Panc1 (cell line): ENCODE data around the gene APBB1IP. TPM values are rescaled to one million over a fixed set of nuclear protein-coding genes. Genes with fewer than 3 reads are reported as not detected.

Experiments used
- ATAC-seq: fragments of 200-7000 bp; cut with Tn5 transposase; 2 replicates; pipeline ENCODE4 v1.9.1; 2020; ENCODE audit warnings: mild to moderate bottlenecking, moderate library complexity
- BruUV-seq: library from RNA; stranded (reverse); fragments of 400-500 nt; replicated peaks from 2 replicates; lab custom pipeline; 2021; lab: Mats Ljungman, UMichigan
- CTCF ChIA-PET: fragments of 300-600 bp; sonication (Branson Sonifier 250); formaldehyde crosslinking; loops from one replicate; lab custom pipeline; 2022; ENCODE audit warnings: antibody characterized with exemption; lab: Charles Lee
- POLR2A ChIA-PET: fragments of 300-600 bp; sonication (Branson Sonifier 250); formaldehyde crosslinking; loops from one replicate; lab custom pipeline; 2022; ENCODE audit warnings: antibody characterized with exemption; lab: Charles Lee
- DNase-seq: peaks from one replicate; pipeline ENCODE4 v3.0.0-alpha.2; 2010; ENCODE audit warnings: low read depth, low spot score
- H3K27ac ChIP-seq: 2 replicates; pipeline ENCODE4 v1.5.1; 2011; ENCODE audit warnings: mild to moderate bottlenecking, low read length, inconsistent platforms
- H3K27me3 ChIP-seq: fragments of 200-500 bp; sonication (Bioruptor generic); 2 replicates; pipeline ENCODE4 v1.6.0; 2014; ENCODE audit warnings: low read length, inconsistent platforms; ENCODE audit not compliant: control insufficient read depth, insufficient read depth
- H3K36me3 ChIP-seq: fragments of 200-500 bp; sonication (Bioruptor generic); 2 replicates; pipeline ENCODE4 v1.5.1; 2014; ENCODE audit warnings: inconsistent platforms, mild to moderate bottlenecking, low read length, moderate library complexity; ENCODE audit not compliant: control insufficient read depth, insufficient read depth
- H3K4me1 ChIP-seq: 2 replicates; pipeline ENCODE4 v1.5.1; 2011; ENCODE audit warnings: inconsistent platforms, mild to moderate bottlenecking, low read length, moderate library complexity; ENCODE audit not compliant: control insufficient read depth, insufficient read depth
- H3K4me3 ChIP-seq, 2 experiments: 2 replicates each; pipeline ENCODE4 v1.5.1; 2011 to 2012; ENCODE audit warnings: low read depth in 2 of 2, low read length in 2 of 2, mild to moderate bottlenecking in 2 of 2, inconsistent platforms in 1 of 2, moderate library complexity in 1 of 2
- H3K9me3 ChIP-seq: fragments of 200-500 bp; sonication (Bioruptor generic); 2 replicates; pipeline ENCODE4 v1.5.1; 2014; ENCODE audit warnings: low read depth, mild to moderate bottlenecking, inconsistent platforms, low read length, moderate library complexity; ENCODE audit not compliant: control insufficient read depth, insufficient read depth
- CTCF ChIP-seq: fragments of 450-650 bp; IDR thresholded peaks from 2 replicates; pipeline ENCODE4 v1.5.1; 2017; ENCODE audit warnings: mild to moderate bottlenecking
- POLR2AphosphoS5 ChIP-seq: IDR thresholded peaks from 2 replicates; pipeline ENCODE4 v1.6.1; 2012; ENCODE audit warnings: mild to moderate bottlenecking, low read depth, low read length, moderate library complexity
- REST ChIP-seq, 2 experiments: IDR thresholded peaks; 2 replicates each; pipeline ENCODE4 v1.6.1; 2011 to 2012; ENCODE audit warnings: low read depth in 2 of 2, control low read depth in 1 of 2, low read length in 1 of 2, mild to moderate bottlenecking in 1 of 2, moderate library complexity in 1 of 2; ENCODE audit not compliant: insufficient read depth in 1 of 2
- SIN3A ChIP-seq: IDR thresholded peaks from 2 replicates; pipeline ENCODE4 v1.6.1; 2012; ENCODE audit warnings: low read depth, mild to moderate bottlenecking, low read length, moderate library complexity, borderline replicate concordance; ENCODE audit not compliant: insufficient read depth
- TCF7L2 ChIP-seq: IDR thresholded peaks from 2 replicates; pipeline ENCODE4 v1.6.1; 2011; ENCODE audit warnings: mild to moderate bottlenecking, low read depth, low read length, inconsistent platforms
- in situ Hi-C: cut with HindIII; loops from 2 replicates; pipeline ENCODE4 v1.10.0; 2016; ENCODE audit warnings: low sequenced_read_pairs, low pct_unique_long_range_greater_than_20kb
- intact Hi-C: fragments of 100-400 bp; cut with micrococcal nuclease; formaldehyde crosslinking; loops from one replicate; pipeline ENCODE4 v1.10.0; 2022; ENCODE audit not compliant: unreplicated experiment
- total RNA-seq: library from RNA; stranded (reverse); gene quantifications from one replicate; pipeline ENCODE4 v1.2.1, GENCODE V29; 2021; ENCODE audit not compliant: unreplicated experiment

Gene APBB1IP
- total RNA-seq, 1 experiment from 2014 or later: 0.21 TPM

- ATAC-seq (no peak), DNase-seq (no peak)
- TF ChIP-seq CTCF (peak; percentile 13; the same call in 1 of the 2 replicates), POLR2AphosphoS5 (no peak)
- intact Hi-C loops: loop anchor here (10.0 kb wide), 1 partner anchor 676 kb away; no protein-coding TSS in a partner anchor
- H3K36me3 ChIP-seq: no peaks in the 10 kb centered on the region
- H3K4me3 ChIP-seq: no peak overlapping the region
- no TSS peak for BruUV-seq
- in situ Hi-C loops: no loop called here
- no peaks in the 10 kb centered on the region for H3K4me1 ChIP-seq
- ChIA-PET CTCF (no interaction called here), POLR2A (no interaction called here)
- H3K9me3 ChIP-seq: no peaks in the 10 kb centered on the region
- H3K27me3 ChIP-seq: no peaks in the 10 kb centered on the region
- H3K27ac ChIP-seq: no peak overlapping the region
Measured at GRCh38 chr10:26550774-26551526, 112.8 kb downstream of the APBB1IP start.

GRCh38 chr10:26554246-26554645, 116.1 kb downstream of the APBB1IP start:
- TF ChIP-seq POLR2AphosphoS5 (no peak), REST (IDR thresholded peaks at IDR 0.05; ENCODE audit: insufficient read depth in 1 of 2, low read depth in 2 of 2, low read length in 1 of 2) (no peak), TCF7L2 (no peak), CTCF (no peak), SIN3A (no peak)
- Histone ChIP-seq H3K4me3 (no peak overlapping the region), H3K27me3 (no peaks in the 10 kb centered on the region), H3K27ac (no peak overlapping the region), H3K4me1 (no peaks in the 10 kb centered on the region; the same call in 1 of the 2 replicates), H3K9me3 (no peaks in the 10 kb centered on the region), H3K36me3 (no peaks in the 10 kb centered on the region)
- intact Hi-C loops (loop anchor here (2.0 to 10.0 kb wide), 2 partner anchors 679 to 827 kb away; no protein-coding TSS in a partner anchor), in situ Hi-C loops (no loop called here)
- ChIA-PET CTCF (no interaction called here), POLR2A (no interaction called here)
- no peak for ATAC-seq
- BruUV-seq: no TSS peak
- DNase-seq: no peak
